GM18498 (cell line): Measurements from ENCODE around the gene FNIP2.
"Not testable (repeated sequence)": the region's sequence is repeated elsewhere in the genome, so short reads cannot be mapped to it uniquely, and the experiment has no call there.

Source experiments
- ATAC-seq: cut with Tn5 transposase; IDR thresholded peaks from one replicate; pipeline ENCODE4 v1.9.1; 2021; ENCODE audit warnings: mild to moderate bottlenecking, moderate library complexity; ENCODE audit not compliant: unreplicated experiment

FNIP2 gene

DNA sequence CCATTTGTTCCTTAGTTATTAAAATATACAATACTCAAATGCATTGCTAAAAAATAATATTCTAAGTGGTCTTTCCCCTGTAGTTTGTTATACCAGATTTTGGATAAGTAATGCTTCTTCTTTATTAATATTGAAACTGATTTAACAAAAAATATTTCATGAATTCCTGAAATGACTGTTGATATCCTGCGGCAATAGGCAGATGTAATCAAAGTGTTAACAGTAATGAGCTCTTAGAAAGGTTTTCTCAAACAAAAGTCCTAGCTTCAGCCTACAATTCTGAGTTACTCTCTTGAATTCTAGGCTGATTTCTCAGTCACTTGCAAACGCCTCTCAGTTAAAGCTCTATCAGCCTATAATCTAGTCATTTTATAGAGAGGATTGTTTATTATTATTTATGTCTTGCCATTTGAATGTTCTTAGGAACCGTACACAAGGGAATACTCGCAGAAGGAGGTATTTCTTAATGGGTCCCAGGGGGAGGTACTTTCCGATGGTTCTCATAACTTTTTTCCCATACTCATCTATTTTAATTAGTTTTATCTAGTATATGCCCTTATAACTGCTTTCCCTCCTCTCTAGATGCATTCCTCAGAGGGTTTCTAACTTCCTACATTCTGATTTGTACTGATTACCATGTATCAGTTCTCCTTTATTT is 96.8 kb downstream of the FNIP2 start:
- ATAC-seq = no peak

DNA sequence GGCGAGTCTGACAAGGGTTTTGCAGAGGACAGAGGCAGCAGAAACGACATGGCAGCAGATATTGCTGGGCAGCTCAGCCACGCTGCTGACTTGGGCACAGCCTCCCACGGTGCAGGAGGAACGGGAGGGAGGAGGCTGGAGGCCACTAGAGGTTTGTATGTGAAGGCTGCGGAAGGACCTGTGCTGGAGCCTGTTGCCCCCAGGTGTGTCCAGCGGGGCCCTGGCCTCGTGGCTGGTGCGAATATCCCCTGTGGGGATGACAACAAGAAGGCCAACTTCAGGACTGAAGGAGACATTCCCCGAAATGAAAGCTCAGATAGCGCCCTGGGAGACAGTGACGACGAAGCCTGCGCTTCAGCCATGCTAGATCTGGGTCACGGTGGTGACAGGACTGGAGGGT is 100.2 kb downstream of the FNIP2 start:
- no peak for ATAC-seq

DNA sequence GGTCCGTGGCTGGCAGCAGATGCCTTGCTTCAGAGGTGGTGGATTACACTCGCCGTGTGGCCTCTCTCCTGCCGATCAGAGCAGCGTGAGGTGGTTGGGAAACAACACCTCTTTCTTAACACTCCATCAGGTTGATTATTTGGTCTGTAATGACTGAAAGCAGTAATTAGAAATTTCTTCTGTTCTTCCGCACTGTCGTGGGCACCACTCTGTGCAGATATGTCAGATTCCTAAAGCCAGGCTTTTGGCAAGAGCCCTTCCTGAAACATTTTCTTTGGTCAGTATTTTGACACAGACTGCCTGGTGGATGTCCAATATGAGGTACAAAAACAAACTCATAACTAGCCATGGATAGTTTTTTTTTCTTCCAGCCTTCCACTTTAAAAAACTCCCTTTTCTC is 100.9 kb downstream of the FNIP2 start:
- no peak for ATAC-seq

DNA sequence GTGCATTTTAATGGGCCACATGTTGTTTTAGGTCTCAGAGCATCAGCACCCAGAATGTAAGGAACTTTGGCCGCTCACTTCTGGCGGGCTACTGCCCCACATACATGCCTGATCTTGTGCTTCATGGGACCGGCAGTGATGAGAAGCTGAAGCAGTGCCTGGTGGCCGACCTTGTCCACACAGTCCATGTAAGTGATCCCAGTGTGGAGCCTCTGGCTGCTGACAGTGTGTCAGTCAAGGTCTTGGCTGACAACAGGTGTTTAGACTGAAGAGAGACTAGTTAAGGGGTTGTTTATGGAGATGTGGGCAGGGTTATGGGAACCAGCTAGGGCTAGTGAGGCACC is 101.4 kb downstream of the FNIP2 start:
- ATAC-seq = no peak

DNA sequence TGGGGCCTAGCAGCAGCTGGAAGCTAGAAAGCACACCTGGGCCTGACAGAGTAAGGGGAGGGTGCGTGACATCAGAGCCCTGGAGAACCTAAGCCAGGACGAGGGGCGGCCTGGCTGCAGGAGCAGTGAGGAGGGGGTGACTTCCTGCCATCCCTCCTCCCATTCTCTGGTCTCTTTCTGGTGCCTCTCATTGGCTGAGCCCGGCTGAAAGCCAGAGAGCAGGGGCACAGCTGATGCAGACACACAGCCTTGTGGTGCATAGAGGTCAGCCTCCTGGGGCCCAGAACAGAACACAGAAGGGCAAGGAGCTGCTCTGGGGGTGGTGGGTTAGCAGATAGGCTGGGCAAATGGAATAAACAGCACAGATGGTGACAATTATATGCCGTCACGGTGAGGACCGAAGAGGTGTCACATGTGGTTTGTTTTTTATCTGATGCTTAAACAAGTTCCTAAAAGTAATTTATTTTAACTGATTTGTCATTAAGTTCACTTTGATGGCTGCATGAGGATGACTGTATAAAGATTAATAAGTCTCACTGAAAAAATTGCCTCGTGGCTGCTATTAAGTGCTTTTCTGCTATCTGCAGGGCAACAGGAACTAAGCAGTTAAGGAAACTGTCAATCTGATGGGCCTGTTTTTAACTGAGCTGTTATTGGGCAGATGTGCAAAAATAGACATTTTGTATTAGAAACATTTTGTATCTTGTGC is 102.0 kb downstream of the FNIP2 start:
- ATAC-seq = no peak

DNA sequence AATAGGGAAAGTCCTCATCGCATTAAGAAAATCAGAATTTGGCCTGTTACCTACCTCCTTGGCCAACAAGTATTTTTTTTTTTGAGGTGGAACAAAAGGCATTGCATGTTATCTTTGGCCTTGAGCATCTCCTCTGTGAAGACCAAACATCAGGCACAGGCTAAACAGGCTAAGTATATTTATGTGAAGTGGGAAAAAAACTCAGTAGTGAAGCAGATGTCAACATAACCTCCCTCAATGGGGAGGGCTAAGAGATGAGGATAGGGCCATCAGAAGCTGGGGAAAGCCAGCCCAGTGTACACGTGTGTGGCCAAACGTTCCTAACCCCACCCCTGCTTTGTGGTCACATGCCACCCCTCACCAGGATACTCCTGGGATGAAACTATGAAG is 102.5 kb downstream of the FNIP2 start:
- ATAC-seq = no peak

DNA sequence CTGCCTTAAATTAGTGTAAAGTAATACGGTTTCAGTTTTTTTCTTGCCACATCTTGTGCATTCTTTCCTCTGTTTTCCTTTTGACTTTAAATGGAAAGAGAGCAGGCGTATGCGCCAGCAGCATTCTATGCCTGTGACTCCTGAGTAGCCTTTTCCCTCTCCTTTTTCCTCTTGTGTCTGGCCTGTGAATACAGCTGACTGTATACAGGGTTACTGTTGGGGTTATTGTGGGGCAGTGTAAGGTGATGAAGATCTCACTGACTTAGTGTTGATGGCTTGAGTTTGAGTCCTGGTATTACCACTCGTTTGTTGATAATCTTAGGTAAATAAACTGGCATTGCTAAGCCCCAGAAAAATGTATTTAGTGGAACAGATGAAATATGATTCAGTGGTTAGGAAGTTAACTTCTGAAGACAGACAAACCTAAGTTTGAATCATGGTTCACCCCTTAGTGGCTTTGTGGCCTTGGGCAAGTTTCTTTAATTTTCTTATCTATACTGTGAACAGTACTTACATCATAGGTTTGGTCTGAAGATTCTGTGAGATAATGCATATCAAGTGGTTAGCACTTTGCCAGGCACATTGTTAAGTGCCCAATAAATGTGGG is 105.1 kb downstream of the FNIP2 start:
- ATAC-seq = no peak

DNA sequence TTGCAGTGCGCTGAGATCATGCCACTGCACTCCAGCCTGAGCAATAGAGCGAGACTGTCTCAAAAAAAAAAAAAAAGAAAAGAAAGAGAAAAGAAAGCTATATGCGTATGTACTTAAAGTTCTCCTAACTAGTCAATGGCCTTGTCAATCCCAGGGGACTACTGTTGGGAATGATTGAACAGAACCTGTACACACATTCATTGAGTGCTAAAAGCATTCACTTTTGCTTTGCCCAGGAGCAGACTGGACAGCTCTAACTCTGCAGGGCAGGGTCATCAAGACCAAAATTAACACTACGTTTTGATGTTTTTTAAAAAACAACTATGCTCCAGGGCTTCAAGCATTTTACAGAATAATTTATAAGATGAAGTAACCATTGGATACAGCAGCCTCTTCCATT is 106.2 kb downstream of the FNIP2 start:
- ATAC-seq = no peak

DNA sequence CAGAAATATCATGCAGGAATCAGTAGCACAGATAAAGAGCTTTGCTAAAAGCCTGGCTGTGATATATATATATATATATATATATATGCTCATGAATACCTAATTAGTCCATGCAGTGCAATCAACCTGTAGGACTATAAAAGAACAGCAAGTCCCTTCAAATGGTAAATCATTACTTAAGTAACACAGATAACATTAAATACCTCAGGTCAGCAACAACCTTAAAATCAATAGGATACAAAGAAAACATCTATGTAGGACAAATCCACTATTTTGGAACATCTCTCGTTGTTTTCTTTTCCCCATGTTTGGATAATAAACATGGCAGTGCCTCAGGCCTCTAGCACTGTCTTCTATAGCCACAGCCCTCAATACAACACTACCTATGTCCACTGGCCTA is 106.6 kb downstream of the FNIP2 start:
- no peak for ATAC-seq

DNA sequence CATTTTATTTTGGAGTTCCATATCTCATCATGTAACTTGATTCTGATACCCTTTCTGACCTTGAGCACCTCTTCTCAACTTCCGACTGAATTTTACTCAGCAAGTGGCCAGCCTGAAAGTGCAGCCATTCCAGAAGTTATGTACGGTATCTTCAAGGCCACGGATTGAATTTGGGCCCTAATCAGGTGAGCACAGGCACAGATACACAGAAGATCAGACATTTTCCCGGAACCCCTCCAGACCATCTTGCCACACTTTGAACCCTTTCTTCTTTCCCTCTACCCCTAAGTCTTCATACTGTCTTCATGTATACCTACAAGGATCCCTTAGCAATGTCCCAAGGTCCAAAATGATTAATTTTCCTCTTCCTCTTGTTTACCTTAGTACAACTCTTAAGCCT is 108.2 kb downstream of the FNIP2 start:
- no peak for ATAC-seq

DNA sequence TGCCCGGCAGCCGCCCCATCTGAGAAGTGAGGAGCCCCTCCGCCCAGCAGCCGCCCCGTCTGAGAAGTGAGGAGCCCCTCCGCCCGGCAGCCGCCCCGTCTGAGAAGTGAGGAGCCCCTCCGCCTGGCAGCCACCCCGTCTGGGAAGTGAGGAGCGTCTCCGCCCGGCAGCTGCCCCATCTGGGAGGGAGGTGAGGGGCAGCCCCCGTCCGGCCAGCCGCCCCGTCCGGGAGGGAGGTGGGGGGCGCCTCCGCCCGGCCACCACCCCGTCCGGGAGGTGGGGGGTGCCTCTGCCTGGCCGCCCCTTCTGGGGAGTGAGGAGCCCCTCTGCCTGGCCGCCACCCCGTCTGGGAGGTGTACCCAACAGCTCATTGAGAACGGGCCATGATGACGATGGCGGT is 113.3 kb downstream of the FNIP2 start:
- not testable (repeated sequence) for ATAC-seq

DNA sequence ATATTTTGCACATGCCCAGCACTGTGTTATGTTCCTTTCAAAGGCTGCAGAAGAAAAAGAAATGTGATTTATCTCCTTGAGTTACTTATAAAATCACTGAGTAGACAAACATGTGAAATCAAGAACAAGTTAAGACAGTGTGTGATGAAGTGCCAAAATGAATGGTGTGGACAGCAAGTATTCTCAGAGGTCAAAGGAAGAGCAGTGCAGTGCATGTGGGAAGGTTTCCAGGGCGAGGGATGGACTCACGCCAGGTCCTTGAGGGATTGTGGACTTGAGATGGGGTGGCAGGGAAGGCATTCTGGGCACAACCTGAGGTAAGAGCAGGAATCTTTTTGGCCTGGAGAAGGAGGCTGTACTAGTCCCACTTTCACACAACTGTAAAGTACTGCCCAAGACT is 115.5 kb downstream of the FNIP2 start:
- ATAC-seq = no peak

DNA sequence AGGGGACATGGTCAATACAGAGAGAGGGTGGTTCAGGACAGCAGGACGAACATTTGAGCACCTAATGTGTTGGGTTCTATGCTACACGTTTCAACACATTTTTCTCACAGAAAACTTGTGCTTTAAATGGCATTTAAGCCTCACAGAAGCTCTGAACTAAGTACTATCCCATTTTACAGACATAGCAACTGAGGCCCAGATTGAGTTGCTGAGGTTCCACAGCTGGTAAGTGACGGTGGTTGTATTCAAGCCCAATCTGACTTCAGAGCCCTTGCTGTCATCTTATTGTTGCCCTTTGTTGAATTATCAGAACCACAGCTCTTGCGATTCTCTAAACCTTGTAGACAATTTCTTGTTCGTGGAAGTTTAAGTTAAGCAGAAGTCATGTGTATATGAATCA is 116.7 kb downstream of the FNIP2 start:
- ATAC-seq = no peak

DNA sequence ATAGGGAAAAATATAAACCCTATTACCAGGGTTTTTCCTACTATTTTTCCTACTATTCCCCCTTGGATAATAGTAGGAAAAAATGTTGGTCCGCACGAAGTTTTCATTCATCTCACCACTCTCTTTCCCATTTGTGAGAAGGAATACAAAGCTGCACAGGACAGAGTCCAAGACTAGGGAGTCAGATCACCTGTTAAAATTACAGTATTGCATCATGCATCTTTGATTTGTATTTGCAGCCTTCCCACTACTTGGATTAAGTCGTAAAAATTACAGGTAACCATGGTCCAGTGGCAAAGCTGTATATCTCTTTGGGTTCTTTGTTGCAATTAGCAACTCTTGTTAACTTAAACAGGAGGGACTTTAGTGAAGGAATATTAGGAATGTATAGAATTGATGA is 121.5 kb downstream of the FNIP2 start:
- no peak for ATAC-seq

DNA sequence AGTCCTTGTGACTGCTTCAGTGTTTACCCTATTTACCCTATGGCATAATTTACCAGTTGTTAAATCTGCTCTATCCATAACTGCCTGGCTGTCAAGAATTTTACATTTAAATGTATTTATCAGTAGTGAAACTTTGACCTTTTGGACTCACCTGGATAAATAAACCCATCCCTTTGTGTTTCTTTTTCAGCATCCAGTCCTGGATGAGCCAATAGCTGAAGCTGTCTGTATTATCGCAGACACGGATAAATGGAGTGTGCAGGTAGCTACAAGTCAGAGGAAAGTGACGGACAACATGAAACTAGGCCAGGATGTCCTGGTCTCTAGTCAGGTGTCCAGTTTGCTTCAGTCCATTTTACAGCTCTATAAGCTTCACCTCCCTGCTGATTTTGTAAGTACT is 122.4 kb downstream of the FNIP2 start:
- ATAC-seq = no peak

DNA sequence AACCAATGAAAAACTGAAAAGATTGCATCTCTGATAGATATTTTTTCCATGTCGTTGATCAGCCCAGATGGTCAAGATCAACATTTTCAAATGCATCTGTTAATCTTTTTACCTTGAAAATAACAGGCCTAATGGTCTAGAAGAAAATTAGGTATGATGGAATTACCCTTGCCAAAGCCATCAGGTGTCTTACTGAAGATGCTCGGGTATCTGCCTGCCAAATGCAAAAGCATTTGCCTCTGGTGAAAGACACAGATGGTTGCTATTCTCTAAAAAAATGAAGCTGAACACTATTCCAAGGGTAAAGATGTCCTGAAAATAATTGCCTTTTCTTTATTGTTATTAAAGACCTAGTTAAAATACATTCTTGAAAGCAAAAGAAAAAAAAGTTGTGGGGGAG is 126.0 kb downstream of the FNIP2 start:
- no peak for ATAC-seq

DNA sequence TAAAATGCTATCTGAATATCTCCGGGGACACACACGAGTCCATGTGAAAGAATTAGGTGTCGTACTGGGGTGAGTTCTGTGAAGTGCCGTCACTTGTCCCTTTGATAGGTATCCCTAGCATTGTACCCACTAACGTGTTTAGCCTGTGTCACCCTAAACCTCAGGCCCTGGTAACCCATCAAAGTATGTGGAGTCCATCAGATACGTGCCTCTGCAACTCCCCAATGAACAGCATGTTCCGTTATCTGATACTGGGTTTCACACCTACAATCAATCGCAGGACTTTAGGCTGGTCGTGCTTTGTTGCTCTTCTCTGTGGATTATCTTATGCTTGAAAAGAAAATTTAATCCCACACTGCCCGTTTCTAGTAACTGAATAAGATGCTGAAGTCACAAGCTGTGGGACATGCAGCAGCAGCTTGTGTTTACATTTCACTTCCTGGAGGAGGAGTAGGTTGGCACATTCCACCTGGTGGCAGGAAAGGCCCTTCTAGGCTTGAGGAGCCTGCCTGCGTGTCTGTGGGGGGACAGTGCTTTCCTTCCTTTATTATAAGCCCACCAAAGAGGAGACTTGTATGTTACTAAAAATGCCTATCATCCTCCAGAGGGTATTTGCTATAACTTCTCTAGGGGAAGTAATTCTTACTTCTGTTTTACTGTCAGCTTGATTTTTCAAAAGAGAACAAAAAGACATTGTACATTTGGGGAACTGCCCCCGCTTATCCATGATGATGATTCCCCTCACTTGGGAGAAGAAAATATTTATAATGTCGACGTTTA is 127.2 kb downstream of the FNIP2 start:
- no peak for ATAC-seq

DNA sequence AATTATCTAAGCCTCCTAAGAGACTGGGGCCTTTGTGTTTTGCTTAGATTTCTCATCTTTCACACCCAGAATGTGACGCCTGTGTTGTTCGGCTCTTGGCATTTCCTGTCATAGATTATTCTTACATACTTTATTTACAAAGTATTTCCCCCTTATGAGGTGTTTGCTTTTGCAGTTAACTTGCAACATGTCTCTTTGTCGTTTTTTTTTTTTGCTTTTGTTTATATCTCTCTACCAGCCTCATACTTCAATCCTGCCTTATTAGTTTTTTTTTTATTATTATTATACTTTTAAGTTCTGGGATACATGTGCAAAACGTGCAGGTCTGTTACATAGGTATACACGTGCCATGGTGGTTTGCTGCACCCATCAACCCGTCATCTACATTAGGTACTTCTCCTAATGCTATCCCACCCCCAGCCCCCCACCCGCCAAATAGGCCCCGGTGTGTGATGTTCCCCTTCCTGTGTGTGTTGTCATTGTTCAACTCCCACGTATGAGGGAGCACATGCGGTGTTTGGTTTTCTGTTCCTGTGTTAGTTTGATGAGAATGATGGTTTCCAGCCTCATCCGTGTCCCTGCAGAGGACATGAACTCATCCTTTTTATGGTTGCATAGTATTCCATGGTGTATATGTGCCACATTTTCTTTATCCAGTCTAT is 127.9 kb downstream of the FNIP2 start:
- not testable (repeated sequence) for ATAC-seq

DNA sequence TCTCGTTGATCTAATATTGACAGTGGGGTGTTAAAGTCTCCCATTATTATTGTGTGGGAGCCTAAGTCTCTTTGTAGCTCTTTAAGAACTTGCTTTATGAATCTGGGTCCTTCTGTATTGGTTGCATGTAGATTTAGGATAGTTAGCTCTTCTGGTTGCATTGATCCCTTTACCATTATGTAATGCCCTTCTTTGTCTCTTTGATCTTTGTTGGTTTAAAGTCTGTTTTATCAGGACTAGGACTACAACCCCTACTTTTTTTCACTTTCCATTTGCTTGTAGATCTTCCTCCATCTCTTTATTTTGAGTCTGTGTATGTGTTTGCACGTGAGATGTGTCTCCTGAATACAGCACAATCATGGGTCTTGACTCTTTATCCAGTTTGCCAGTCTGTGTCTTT is 131.6 kb downstream of the FNIP2 start:
- ATAC-seq = not testable (repeated sequence)

DNA sequence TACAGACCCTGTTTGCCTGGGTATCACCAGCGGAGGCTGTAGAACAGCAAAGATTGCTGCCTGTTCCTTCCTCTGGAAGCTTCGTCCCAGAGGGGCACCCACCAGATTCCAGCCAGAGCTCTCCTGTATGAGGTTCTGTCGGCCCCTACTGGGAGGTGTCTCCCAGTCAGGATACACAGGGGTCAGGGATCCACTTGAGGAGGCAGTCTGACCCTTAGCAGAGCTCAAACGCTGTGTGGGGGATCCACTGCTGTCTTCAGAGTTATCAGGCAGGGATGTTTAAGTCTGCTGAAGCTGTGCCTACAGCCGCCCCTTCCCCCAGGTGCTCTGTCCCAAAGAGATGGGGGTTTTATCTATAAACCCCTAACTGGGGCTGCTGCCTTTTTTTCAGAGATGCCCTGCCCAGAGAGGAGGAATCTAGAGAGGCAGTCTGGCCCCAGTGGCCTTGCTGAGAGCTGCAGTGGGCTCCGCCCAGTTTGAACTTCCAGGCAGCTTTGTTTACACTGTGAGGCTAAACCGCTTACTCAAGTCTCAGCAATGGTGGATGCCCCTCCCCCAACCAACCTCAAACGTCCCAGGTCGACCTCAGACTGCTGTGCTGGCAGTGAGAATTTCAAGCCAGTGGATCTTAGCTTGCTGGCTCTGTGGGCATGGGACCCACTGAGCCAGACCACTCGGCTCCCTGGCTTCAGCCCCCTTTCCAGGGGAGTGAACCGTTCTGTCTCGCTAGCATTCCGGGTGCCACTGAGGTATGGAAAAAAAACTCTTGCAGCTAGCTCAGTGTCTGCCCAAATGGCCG is 133.7 kb downstream of the FNIP2 start:
- ATAC-seq = not testable (repeated sequence)

DNA sequence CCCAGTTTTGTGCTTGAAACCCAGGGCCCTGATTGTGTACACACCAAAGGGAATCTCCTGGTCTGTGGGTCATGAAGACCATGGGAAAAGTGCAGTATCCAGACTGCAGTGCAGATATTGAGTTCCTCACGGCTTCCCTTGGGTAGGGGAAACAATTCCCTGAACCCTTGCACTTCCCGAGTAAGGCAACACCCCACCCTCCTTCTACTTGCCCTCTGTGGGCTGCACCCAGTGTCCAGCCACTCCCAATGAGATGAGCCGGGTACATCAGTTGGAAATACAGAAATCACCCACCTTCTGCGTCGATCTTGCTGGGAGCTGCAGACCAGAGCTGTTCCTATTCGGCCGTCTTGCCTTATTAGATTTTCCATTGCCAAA is 134.2 kb downstream of the FNIP2 start:
- no peak for ATAC-seq
